ENCODE results near the gene STARD4. TPM values are rescaled to one million over a fixed set of nuclear protein-coding genes. Genes with fewer than 3 reads are reported as not detected.
A peak's percentile ranks its signal among the peaks of the same experiment; 100 is the strongest.

STARD4 gene
- total RNA-seq (10 to 100 TPM; 53.2 to 61.2 TPM), polyA plus RNA-seq (10 to 100 TPM; 10.1 to 15.0 TPM)

GRCh38 chr5:111512375-111513130, at the start of gene STARD4:
TSS of gene STARD4 (minus strand) at chr5:111512535. CDS start at chr5:111507433, 5,102 bp downstream.
- peak within 1 kb of the TSS; percentile 95 to 96 for H3K27ac ChIP-seq (ENCODE audit: low read depth in 1 of 2, low read length in 2 of 2)
- peak within 1 kb of the TSS; percentile 59 to 90 (median 82) for H3K4me3 ChIP-seq (ENCODE audit: low read depth in 1 of 3, low read length in 3 of 3)
- H3K36me3 ChIP-seq (ENCODE audit: control insufficient read depth in 4 of 4, insufficient read depth in 3 of 4, low read depth in 1 of 4, low read length in 3 of 4) = no peaks in the 10 kb centered on the region
- peak; percentile 91 for DNase-seq (ENCODE audit: low spot score)
- no peaks in the 10 kb centered on the region for H3K27me3 ChIP-seq (ENCODE audit: control insufficient read depth in 4 of 4, insufficient read depth in 4 of 4, low read length in 3 of 4)
- under 1% methylated on average over 41 of the region's 41 CpGs for WGBS
- TF ChIP-seq FOXA1 (IDR thresholded peaks at IDR 0.05) = peak; percentile 62
- peak; percentile 85 for TF ChIP-seq REST (IDR thresholded peaks at IDR 0.05)
- TF ChIP-seq RXRA (IDR thresholded peaks at IDR 0.05) = peak; percentile 53 to 54
- TF ChIP-seq RAD21 (IDR thresholded peaks at IDR 0.05) = peak in 1 of 2 donors; percentile 28
- TF ChIP-seq HNF4G (IDR thresholded peaks at IDR 0.05) = no peak
- peak; percentile 56 to 70 for TF ChIP-seq HNF4A (conservative IDR thresholded peaks at IDR 0.05)
- peak; percentile 32 for TF ChIP-seq NR2F2 (IDR thresholded peaks at IDR 0.05)
- peak in 1 of 2 donors; percentile 68 for TF ChIP-seq GABPA (IDR thresholded peaks at IDR 0.05 in 1 of 2, conservative IDR thresholded peaks at IDR 0.05 in 1 of 2)
- TF ChIP-seq JUND (IDR thresholded peaks at IDR 0.05) = peak in 1 of 2 donors; percentile 45
- TF ChIP-seq SP1 (IDR thresholded peaks at IDR 0.05) = peak; percentile 85
- TF ChIP-seq FOXA2 (IDR thresholded peaks at IDR 0.05) = no peak
- TF ChIP-seq EGR1 (IDR thresholded peaks at IDR 0.05; ENCODE audit: low read depth in 2 of 2) = peak; percentile 92 to 98
- no peak for TF ChIP-seq ATF3 (IDR thresholded peaks at IDR 0.05)
- peak; percentile 70 for TF ChIP-seq YY1 (IDR thresholded peaks at IDR 0.05)
- no peak for TF ChIP-seq CTCF (IDR thresholded peaks at IDR 0.05; ENCODE audit: low read depth, low read length, missing input control)
- peak; percentile 34 for TF ChIP-seq ZBTB33 (IDR thresholded peaks at IDR 0.05)
- TF ChIP-seq TAF1 (conservative IDR thresholded peaks at IDR 0.05) = peak; percentile 89
- H3K9me3 ChIP-seq (ENCODE audit: control insufficient read depth in 4 of 4, low read length in 3 of 4) = no peaks in the 10 kb centered on the region
- peaks cover 8 to 31% (median 23%) of the 10 kb centered on the region in 4 donors for H3K4me1 ChIP-seq (ENCODE audit: control insufficient read depth in 4 of 4, insufficient read depth in 4 of 4, low read length in 3 of 4)
- H3K9ac ChIP-seq (ENCODE audit: low read depth in 1 of 2, low read length in 2 of 2) = peak within 1 kb of the TSS; percentile 84 to 95

All from liver (tissue), 9 donors.